Ishikawa (cell line): ENCODE results near the gene TSEN34.

ENCODE experiments used
- CEBPB ChIP-seq: IDR thresholded peaks from 2 replicates; pipeline ENCODE4 v1.6.1; 2012
- CREB1 ChIP-seq: IDR thresholded peaks from 2 replicates; pipeline ENCODE4 v1.6.1; 2012; ENCODE audit warnings: low read depth
- EGR1 ChIP-seq: IDR thresholded peaks from 2 replicates; pipeline ENCODE4 v1.6.1; 2012
- EP300 ChIP-seq: IDR thresholded peaks from 2 replicates; pipeline ENCODE4 v1.6.1; 2012; ENCODE audit warnings: borderline replicate concordance
- FOXM1 ChIP-seq: IDR thresholded peaks from 2 replicates; pipeline ENCODE4 v1.6.1; 2012; ENCODE audit warnings: low read depth, borderline replicate concordance
- NFIC ChIP-seq: IDR thresholded peaks from 2 replicates; pipeline ENCODE4 v1.6.1; 2012
- RAD21 ChIP-seq: IDR thresholded peaks from 2 replicates; pipeline ENCODE4 v1.6.1; 2012; ENCODE audit warnings: low read depth
- REST ChIP-seq: IDR thresholded peaks from 2 replicates; pipeline ENCODE4 v1.6.1; 2012; ENCODE audit warnings: low read depth, mild to moderate bottlenecking
- TAF1 ChIP-seq: IDR thresholded peaks from 2 replicates; pipeline ENCODE4 v1.6.1; 2012; ENCODE audit warnings: low read depth, mild to moderate bottlenecking
- TCF12 ChIP-seq: IDR thresholded peaks from 2 replicates; pipeline ENCODE4 v1.6.1; 2012; ENCODE audit warnings: low read depth
- TEAD4 ChIP-seq: IDR thresholded peaks from 2 replicates; pipeline ENCODE4 v1.6.1; 2012
- USF1 ChIP-seq: IDR thresholded peaks from 2 replicates; pipeline ENCODE4 v1.6.1; 2012
- YY1 ChIP-seq: IDR thresholded peaks from 2 replicates; pipeline ENCODE4 v1.6.1; 2012; ENCODE audit warnings: low read depth
- ZBTB7A ChIP-seq: IDR thresholded peaks from 2 replicates; pipeline ENCODE4 v1.6.1; 2012; ENCODE audit warnings: low read depth
- TF ChIP-seq, protein P1 (sequence below): IDR thresholded peaks from 2 replicates; pipeline ENCODE4 v1.6.1; 2012

TSEN34 gene

GRCh38 chr19:54152878-54153524 is 38.1 kb upstream of the TSEN34 start:
- TF ChIP-seq EP300 = no peak
- no peak for TF ChIP-seq CEBPB
- no peak for TF ChIP-seq RAD21
- no peak for TF ChIP-seq TAF1
- no peak for TF ChIP-seq ZBTB7A
- TF ChIP-seq TCF12 = no peak
- TF ChIP-seq USF1 = no peak
- TF ChIP-seq, protein P1, sequence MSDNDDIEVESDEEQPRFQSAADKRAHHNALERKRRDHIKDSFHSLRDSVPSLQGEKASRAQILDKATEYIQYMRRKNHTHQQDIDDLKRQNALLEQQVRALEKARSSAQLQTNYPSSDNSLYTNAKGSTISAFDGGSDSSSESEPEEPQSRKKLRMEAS = no peak
- no peak for TF ChIP-seq EGR1
- no peak for TF ChIP-seq REST
- no peak for TF ChIP-seq TEAD4
- TF ChIP-seq YY1 = no peak
- TF ChIP-seq CREB1 = no peak
- no peak for TF ChIP-seq FOXM1
- TF ChIP-seq NFIC = no peak

DNA sequence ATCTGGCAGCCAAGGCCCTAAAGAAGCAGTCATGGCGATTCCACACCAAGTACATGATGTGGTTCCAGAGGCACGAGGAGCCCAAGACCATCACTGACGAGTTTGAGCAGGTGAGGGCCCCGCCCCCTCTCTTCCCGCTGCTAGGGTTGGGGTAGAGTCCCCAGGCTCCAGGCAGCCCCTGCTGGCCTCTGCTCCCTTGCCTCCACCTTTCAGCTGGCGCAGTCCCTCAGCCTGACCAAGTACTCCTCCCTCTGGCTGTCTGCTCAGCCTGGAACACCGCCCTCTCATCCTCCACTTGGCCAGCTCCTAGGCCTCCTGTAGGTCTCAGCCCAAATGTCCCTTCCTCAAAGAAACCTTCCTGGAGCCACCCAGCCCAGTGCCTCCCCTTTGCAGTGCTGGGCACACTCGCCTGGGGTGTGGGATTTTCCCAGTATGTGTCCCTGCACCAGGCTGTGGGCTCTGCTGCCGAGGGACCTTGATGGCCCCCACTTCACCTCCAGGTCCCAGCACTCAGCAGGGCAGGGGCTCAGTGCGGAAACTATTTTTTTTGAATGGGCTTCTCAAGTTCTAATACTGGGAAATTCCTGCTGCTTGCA is 37.3 kb upstream of the TSEN34 start:
- no peak for TF ChIP-seq ZBTB7A
- TF ChIP-seq TEAD4 = no peak
- TF ChIP-seq TCF12 = no peak

GRCh38 chr19:54154603-54155345 is 36.3 kb upstream of the TSEN34 start:
- TF ChIP-seq TEAD4 (no peak), RAD21 (no peak), TAF1 (no peak), CEBPB (no peak), YY1 (no peak), EGR1 (no peak), CREB1 (no peak), ZBTB7A (no peak), TCF12 (no peak), FOXM1 (no peak), USF1 (no peak), NFIC (no peak), REST (no peak), EP300 (no peak)
- TF ChIP-seq, protein P1 = no peak

GRCh38 chr19:54155694-54156093 is 35.4 kb upstream of the TSEN34 start:
- TF ChIP-seq CREB1 (no peak), TCF12 (no peak), NFIC (no peak)

DNA sequence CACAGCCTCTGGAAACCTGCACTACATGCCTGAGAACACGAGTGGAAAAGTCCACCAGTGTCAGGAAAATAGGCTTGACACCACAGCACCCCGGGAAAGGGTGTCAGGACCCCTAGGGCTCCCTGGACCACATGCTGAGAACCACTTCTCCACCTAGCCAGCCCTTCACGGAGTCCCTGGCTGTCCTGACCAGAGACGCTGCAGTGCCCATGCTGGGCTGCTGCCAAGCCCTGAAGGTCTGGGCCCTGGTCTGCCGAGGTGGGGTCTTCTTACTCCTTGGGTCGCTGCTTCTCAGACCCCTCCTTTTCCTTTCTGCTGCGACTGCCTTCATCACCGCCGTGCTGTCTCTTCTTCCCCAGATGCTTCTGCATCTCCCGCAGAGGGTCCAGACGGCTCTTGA is 34.6 kb upstream of the TSEN34 start:
- TF ChIP-seq CREB1 (no peak), EGR1 (no peak), RAD21 (no peak), FOXM1 (no peak), REST (no peak), TAF1 (no peak), TCF12 (no peak), EP300 (no peak), ZBTB7A (no peak), TEAD4 (no peak), NFIC (no peak), USF1 (no peak), YY1 (no peak), CEBPB (no peak)
- TF ChIP-seq, protein P1 = no peak
